HT-29 (cell line): ENCODE measurements around the gene PKNOX1. TPM values are rescaled to one million over a fixed set of nuclear protein-coding genes. Genes with fewer than 3 reads are reported as not detected.
"Not testable (repeated sequence)": the region's sequence is repeated elsewhere in the genome, so short reads cannot be mapped to it uniquely, and the experiment has no call there.

Source experiments
- DNase-seq: peaks from one replicate; pipeline ENCODE4 v3.0.0-alpha.2; 2015; ENCODE audit warnings: low spot score
- total RNA-seq: library from RNA; depleted of rRNA; stranded (reverse); fragments of >200 nt; shearing (Covaris generic); gene quantifications from 2 replicates; pipeline ENCODE4 v1.2.3, GENCODE V29; 2014

Gene PKNOX1
- total RNA-seq, 1 experiment from 2014 or later = 14.3 TPM

DNA sequence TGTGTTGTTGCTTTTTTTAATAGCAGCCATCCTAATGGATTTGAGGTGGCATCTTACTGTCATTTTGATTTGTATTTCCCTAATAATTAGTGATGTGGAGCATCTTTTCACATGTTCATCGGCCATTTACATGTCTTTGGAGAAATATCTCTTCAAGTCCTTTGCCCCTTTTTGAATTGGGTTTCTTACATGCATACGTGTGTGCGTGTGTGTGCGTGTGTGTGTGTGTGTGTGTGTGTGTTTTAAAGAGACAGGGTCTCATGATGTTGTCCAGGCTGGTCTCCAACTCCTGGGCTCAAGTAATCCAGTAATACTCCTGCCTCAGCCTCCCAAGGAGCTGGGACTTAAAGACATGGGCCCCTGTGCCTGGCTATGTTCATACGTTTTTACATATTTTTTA, 9.5 kb downstream of the PKNOX1 start:
- DNase-seq = no peak

DNA sequence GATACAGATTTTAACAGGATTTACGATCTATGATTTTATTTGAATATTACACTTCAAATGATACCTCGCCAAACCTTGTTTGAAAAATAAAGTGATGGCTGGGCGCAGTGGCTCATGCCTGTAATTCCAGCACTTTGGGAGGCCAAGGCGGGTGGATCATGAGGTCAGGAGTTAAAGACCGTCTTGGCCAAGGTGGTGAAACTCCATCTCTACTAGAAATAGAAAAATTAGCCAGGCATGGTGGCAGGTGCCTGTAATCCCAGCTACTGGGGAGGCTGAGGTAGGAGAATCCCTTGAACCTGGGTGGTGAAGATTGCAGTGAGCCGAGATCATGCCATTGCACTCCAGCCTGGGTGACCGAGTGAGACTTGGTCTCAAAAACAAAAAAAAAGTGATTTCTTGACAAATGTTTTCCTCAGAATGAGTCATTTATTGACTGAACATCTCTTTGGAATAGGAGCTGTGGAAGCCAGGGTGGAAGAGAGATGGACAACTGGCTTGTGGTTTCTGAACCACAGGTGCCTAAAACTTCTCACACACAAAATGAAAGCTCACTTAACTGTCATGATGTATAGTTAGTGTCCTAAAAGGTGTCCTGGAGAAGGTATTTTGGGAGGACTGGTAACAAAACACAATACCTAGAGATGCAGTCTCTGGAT, 11.9 kb downstream of the PKNOX1 start:
- no peak for DNase-seq

DNA sequence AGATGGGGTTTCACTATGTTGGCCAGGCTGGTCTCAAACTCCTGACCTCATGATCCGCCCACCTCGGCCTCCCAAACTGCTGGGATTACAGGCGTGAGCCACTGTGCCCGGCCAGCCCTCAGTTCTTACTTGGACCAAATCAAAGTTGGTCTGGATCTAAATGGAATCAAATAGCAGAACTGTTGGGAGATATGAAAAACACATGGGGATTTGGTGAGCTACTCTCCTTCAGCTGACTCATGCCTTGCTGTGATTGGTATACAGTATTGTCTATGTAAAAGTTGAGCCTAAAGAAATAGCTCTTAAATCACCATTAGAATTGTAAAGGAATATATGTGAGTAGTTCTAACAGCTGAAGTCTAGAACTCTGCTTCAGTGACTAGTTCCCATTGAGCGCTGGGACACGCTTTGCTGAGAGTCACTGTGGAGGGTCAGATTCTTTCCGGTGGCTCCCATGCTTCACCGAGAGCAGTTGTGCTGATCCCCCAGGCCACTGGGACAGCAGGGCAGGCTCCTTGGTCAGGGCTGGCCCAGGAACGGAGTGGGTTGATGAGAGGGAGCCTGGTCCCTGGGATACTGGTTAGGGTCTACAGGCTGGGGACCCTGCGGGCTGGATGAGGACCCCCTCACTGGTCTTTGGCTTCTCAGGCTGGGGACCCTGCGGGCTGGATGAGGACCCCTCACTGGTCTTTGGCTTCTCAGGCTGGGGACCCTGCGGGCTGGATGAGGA, 14.0 kb downstream of the PKNOX1 start:
- no peak for DNase-seq

DNA sequence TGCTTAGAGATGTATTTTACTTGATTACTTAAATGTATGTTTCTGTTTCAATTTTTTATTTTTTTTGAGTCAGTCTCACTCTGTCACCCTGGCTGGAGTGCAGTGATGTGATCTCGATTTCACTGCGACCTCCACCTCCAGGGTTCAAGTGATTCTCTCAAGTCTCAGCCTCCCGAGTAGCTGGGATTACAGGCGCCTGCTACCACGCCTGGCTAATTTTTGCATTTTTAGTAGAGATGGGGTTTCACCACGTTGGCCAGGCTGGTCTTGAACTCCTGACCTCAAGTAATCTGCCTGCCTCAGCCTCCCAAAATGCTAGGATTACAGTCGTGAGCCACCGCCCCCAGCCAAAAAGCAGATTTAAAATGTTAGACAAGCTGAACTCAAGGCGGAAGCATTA, 15.0 kb downstream of the PKNOX1 start:
- not testable (repeated sequence) for DNase-seq

DNA sequence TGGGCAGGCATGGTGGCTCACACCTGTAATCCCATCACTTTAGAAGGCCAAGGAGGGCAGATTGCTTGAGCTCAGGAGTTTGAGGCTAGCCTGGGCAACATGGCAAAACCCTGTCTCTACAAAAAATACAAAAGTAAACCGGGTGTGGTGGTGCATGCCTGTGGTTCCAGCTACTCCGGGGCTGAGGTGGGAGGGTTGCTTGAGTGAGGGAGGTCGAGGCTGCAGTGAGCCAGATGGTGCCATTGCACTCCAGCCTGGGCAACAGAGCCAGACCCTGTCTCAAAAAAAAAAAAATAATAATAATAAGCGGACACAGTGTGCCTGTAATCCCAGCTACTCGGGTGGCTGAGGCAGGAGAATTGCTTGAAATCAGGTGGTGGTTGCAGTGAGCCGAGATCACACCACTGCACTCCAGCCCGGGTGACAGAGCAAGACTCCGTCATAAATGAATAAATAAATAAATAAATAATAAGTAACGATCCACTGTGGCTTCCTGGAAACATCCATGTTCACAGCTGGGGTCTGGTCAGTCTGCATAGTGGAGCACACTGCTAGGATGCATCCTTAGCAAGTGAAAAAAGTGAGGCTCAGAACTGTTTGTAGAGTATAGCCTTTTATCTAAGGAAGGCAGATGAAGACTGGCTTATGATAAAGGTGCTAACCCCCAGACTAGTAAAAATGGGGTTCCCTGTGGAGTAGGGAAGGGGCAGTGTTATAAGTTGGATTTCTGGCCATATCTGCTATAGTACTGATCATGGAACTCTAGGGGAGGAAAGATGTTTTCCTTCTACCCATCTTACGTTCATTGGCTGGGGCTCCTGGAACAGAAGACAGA, 15.7 kb downstream of the PKNOX1 start:
- DNase-seq = no peak

DNA sequence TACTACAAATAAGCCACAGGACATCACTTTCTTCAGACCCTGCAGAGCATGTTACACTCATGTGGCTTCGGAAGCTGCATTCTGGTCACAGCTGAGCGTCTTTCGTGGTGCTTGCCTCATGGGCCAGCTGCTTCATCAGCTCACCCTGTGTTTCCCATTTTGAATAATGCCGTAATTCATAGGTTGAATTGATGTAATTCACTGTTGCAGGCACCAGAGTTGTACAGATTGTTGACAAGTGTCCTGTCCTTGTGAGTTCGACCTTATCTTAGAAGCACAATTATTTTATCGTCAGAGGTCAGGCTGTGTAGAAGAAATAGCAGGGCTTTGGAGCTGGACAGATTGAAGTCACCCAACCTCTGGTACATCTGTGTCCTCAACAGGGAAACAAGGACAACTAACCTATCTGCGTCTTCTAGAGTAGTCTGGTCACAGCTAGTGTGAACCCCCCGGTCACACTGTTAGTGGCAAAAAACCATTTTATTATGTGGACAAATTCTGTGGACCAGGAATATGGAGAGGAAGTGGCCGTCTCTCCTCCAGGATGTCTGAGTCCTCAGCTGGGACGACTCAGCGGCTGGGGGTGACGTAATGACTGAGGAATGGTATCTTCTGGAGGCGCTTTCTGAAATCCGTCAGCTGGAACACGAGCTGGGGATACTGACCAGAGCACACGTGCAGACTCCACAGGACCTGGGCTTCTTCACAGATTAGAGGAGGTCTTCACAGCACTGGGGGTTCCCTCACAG, 17.8 kb downstream of the PKNOX1 start:
- no peak for DNase-seq

DNA sequence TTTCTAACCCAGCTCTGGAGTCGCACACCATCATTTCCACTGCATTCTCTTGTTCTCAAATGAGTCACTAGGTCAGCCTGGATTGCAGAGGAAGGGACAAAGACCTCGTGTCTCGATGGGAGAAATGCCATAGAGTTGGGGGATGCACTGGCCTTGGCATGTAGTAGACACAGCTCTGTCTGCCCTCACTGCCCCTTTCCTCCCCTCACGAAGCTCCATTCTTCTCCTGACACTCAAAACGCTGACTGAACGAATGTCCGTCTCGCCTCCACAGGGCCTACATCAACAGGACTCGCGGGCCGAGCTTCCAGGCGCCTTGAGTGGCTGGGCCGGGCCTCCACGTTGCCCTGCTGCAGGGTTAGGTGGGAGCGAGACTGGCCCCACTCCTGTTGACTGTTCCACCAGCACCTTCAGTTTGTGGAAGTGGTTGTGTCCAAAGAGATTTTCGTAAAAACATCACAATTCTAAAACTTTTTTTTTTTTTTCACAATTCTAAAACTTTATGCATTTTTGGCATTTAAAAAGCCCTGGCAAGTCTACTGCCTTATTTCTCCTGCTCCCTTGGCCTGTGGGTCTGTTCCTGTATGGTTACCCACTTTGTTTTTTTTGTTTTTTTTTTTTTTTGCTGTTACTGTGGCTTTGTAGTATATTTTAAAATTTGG, 18.8 kb downstream of the PKNOX1 start:
- no peak for DNase-seq

DNA sequence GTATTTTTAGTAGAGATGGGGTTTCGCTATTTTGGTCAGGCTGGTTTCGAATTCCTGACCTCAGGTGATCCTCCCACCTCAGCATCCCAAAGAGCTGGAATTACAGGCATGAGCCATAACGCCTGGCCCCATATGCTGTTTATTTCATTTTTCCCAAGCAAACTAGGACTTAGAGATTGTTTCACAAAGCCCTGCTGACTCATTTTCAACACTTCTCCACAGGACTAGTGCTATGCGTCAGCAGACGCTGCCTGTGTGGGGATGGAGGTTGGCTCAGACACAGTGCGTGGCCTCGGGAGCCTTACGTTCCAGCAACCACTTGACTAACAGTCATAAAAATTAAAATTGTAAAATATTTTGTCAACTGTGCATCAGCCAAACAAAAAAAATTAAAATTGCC, 22.7 kb downstream of the PKNOX1 start:
- no peak for DNase-seq

DNA sequence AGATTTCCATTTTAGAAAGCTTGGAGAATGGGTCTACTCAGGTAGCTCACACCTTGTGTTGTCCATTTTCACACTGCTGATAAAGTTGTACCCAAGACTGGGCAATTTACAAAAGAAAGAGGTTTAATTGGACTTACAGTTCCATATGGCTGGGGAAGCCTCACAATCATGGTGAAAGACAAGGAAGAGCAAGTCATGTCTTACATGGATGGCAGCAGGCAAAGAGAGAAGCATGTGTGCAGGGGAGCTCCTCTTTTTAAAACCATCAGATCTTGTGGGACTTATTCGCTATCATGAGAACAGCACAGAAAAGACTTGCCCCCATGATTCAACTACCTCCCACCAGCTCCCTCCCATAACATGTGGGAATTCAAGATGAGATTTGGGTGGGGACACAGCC, 23.6 kb downstream of the PKNOX1 start:
- DNase-seq = not testable (repeated sequence)

DNA sequence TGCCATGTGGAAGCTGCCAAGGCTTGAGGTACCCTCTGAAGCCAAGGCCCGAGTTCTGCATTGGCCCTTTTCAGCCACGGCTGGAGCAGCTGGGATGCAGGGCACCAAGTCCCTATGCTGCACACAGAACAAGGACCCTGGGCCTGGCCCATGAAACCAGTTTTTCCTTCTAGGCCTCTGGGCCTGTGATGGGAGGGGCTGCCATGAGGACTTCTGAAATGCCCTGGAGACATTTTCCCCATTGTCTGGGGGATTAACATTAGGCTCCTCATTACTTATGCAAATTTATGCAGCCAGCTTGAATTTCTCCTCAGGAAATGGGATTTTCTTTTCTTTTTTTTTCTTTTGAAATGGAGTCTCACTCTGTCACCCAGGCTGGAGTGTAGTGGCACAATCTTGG, 24.8 kb downstream of the PKNOX1 start:
- DNase-seq = not testable (repeated sequence)

DNA sequence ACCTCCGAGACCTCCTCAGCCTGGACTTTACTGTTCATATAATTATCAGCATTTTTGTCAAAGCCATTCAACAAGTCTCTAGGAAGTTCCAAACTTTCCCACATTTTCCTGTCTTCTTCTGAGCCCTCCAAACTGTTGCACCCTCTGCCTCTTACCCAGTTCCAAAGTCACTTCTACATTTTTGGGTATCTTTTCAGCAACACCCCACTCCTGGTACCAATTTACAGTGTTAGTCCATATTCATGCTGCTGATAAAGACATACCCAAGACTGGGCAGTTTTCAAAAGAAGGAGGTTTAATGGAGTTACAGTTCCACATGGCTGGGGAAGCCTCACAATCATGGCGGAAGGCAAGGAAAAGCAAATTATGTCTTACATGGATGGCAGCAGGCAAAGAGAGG, 25.7 kb downstream of the PKNOX1 start:
- DNase-seq = not testable (repeated sequence)

DNA sequence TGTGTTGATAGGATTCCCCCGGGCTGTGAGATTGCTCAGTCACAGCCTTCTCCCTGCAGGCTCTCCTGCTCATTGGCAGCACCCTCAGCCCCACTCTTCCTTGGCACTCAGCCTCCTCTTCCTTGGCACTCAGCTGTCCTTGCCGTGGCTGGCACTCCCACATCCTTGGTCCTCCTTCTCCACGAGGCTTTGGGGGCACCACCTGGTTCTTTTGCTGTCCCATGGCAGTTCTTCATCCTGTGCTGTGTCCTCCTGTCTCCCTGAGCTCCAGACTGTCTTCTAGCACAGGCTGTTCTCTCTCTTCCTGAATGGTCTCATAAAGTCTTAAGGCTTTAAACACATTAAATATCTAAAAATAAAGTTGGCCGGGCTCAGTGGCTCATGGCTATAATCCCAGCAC, 27.0 kb downstream of the PKNOX1 start:
- no peak for DNase-seq

DNA sequence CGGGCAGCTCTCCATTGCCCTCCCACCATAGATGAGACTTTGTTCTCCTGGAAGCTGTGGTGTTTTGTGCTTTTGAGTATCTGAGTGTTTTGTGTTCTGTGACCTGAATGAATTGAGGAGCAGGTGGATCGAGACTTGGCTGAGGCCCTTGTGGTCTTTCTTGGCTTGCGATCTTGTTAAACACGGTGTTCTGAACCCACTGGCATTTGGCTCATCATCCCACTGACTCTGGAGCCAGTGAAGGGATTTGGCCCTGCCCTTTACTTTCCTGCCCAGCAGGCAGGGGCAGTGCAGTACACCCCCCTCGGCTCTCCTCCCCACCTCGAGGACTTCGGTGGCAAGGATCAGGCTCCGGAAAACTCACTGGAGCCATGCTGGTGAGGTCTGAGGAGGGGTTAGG, 30.6 kb downstream of the PKNOX1 start:
- DNase-seq = no peak

DNA sequence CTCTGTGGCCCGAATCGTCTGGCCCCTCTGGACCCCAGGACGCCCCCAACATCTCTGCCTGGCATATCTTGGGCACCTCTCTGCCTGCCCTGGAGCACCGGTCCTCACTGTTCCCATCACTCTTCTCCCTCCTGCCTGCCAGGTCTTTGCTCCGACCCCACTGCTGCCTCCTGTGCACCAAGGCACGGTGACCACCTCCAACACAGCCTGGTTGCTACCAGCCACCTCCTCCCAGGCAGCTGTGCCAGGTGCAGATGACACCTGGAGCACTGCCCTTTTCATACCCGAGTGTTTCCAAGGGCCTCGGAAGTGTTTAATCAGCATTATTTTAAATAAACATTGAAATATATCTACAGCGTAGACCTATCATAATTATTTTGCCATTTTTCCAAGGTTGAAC, 31.3 kb downstream of the PKNOX1 start:
- no peak for DNase-seq

DNA sequence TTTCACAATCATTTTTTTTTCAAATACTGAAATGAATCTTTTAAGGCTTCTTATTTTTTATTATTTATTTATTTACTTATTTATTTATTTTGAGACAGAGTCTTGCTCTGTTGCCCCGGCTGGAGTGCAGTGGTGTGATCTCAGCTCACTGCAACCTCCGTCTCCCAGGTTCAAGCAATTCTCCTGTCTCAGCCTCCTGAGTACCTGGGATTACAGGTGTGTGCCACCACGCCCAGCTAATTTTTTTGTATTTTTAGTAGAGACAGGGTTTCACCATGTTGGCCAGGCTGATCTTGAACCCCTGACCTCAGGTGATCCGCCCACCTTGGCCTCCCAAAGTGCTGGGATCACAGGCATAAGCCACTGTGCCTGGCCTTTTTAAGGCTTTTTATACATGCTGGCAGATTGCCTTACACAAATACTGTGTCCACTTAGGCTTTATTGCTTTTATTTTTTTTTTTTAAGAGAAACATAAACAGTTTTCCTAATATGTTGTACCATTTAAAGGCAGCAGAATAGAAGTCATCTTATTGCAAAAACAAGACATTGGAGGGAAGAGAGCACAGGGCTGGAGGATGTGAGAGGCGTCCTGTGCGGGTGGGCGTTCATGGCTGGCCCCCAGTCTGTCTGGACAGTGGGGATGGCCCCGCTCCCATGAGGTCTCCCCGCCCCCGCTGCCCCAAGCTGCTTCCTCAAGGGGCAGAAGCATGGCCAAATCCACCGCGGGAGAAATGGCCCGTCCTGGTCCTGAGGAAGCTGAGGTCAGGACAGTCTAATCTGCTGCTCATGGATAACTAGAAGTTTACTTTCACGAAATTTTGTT, 31.9 kb downstream of the PKNOX1 start:
- not testable (repeated sequence) for DNase-seq

DNA sequence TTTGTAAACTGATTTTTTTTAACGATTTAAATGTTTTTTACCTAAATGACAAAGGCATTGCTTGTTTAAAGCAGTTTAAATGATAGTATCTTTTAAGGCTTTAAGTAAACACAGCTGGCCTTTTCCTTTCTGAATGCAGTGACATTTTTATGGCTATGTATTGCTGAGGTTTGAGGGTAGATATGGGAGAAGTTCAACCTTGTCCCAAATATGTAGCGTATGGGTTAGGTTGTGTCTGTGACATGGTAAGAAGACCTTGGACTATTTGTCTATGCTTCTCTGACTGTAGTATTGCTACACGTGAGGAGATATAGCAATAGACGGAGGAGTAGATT, 32.5 kb downstream of the PKNOX1 start:
- no peak for DNase-seq

DNA sequence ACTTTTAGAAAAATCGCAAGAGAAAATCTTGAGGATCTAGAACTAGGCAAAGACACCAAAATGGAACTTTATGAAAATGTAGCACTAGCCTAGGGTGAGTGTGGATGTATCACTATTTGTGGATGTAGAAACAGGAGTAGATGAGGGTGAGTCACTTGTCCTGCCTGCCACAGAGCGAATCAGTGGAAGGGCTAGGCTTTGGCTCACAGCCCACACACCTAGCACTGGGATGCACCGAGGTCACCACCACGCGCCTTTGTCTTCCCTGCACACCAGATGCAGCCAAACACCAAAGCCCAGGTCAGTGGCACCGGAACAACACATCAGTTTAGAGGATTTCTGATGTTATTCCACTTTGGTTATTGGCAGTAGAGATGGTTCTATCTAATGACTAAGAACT, 38.2 kb downstream of the PKNOX1 start:
- DNase-seq = no peak

DNA sequence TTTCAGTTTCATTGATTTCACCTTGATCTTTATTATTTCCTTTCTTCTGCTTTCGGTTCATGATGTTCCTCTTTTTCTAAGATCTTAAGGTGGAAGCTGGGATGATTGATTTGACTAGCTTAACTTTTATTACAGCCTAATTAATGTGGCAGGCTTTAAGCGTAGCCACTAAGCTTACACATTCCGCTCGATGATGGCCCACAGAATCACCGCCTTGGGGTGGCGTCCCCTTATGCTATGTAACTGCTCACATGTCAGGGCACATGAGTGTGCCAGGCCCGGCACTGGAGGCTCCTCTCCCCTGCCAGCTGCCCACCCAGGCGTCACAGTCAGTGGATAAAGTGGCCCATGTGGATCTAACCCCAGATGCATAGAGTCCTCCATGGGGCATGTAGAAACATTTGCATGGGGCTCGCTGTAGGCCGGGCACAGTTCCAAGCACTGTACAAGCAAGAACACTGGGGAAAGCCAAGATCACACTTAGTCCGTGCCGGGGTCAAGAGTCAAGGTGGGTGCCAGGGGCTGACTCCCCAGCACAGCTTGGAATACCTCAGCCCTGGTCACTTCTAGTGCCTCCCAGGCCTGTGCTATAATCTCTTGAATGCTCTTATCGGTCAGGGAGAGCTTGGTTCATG, 41.7 kb downstream of the PKNOX1 start:
- no peak for DNase-seq

DNA sequence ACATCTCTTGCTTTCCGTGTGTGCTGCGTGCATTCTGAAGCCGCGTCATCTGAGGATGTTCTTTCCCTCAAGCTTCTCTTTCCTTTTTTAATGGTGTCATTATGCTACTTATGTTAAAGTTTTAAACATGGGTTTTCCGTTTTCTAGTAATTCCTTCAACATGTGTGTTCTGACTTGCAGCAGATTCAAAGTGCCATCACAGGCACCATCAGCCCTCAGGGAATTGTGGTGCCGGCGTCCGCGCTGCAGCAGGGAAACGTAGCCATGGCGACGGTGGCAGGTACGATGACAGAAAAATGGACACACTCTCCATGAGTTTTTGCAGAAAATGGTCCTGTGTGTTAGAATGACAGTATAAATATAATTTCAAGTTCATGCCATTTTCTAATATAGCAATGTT, 42.4 kb downstream of the PKNOX1 start:
- DNase-seq = no peak

DNA sequence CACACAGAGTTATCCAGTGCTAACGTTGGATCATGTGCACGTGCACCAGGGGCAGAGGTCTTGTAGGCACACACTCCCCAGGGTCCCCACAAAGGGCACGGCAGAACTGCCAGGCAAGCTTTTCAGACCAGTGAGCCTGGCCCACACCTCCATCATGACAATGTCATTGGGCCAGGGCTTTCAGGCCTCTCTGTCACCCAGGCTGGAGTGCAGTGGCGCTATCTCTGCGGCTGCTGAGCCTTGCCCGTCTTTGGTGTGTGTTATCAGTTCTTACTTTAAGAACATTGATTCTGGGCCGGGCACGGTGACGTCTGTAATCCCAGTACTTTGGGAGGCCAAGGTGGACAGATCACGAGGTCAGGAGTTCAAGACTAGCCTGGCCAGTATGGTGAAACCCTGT, 44.2 kb downstream of the PKNOX1 start:
- DNase-seq = no peak
